ENCODE data around the gene AOAH. TPM values are rescaled to one million over a fixed set of nuclear protein-coding genes. Genes with fewer than 3 reads are reported as not detected.

The AOAH gene
- total RNA-seq, 4 donors from 2014 or later: 1.1 to 4.8 (median 1.6) TPM

DNA sequence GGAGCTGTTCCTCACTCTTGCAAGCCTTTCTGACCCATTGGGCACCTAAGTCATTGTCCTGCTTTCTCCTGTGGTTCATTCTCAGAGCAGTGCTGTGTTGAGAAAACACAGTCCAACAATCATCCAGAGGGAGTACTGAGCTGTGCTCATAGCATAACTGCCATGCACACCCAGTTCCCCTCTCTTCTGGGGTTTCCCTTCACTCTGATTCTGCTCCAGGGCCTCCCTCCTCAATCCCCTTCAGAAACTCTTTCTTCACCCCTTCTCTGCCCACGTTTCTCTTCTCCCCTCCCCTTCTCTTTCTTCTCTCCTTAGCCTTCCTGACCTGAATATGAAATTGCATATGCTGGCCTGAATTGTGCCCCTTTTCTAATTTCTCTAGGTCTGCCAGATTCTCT is 155.8 kb downstream of the AOAH start:
- H3K9me3 ChIP-seq: no peaks in the 10 kb centered on the region
- H3K27ac ChIP-seq: no peak overlapping the region
- WGBS: 47% methylated on average over 1 of the region's 1 CpG
- DNase-seq (ENCODE audit: low spot score in 2 of 2): no peak
- peaks cover 3% of the 10 kb centered on the region for H3K4me1 ChIP-seq
- no peak overlapping the region for H3K4me3 ChIP-seq
- H3K36me3 ChIP-seq: no peaks in the 10 kb centered on the region
- TF ChIP-seq POLR2A (IDR thresholded peaks at IDR 0.05) (no peak), CTCF (IDR thresholded peaks at IDR 0.05) (no peak), POLR2AphosphoS5 (IDR thresholded peaks at IDR 0.05) (no peak), EP300 (IDR thresholded peaks at IDR 0.05) (no peak)
- H3K27me3 ChIP-seq: no peaks in the 10 kb centered on the region

DNA sequence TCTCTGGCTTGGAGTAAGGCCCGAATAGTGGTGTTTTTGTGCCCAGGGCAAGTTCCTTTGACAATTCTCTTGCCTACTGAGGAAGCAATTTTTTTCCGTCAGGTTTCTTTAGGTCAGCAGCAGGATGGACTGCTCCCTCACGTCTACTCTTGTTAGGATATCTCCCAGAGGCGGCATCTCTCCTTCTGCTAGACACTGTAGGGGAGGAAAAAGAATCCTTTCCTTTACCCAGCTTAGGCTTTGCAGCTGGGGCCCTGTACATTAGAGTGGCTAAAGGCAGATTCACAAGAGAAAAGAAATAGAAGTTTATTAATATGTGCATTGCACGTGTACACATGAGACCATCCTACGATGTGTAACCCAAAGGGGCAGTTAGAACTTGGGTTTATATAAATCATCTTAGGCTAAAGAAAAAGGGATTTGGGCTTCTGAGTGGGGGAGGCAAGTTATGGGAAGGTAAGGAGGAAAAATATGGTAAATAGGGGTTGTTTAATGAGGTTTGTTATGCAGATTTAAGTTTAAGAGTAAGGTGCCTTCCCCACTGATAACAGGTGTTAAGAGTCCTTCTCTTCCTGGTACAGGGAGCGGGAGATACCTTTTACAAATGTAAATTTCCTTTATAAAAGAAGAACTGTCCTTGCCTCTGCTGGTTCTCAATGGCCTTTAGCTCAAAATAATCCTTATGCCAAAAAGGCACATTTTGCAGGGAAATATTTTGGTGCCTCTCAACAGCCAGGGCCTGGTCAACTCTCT is 156.4 kb downstream of the AOAH start:
- H3K4me3 ChIP-seq: no peak overlapping the region
- TF ChIP-seq POLR2A (IDR thresholded peaks at IDR 0.05): no peak
- H3K27ac ChIP-seq: no peak overlapping the region
- DNase-seq (ENCODE audit: low spot score in 2 of 2): no peak
- H3K36me3 ChIP-seq: no peaks in the 10 kb centered on the region
- H3K4me1 ChIP-seq: peaks cover 6% of the 10 kb centered on the region
- no peaks in the 10 kb centered on the region for H3K9me3 ChIP-seq
- H3K27me3 ChIP-seq: no peaks in the 10 kb centered on the region
- 93% methylated on average over 7 of the region's 7 CpGs for WGBS

GRCh38 chr7:36565792-36566356 is 158.4 kb downstream of the AOAH start:
- no peak for TF ChIP-seq EP300 (IDR thresholded peaks at IDR 0.05)
- TF ChIP-seq POLR2A (IDR thresholded peaks at IDR 0.05): no peak
- TF ChIP-seq CTCF (IDR thresholded peaks at IDR 0.05): no peak
- no peak for TF ChIP-seq POLR2AphosphoS5 (IDR thresholded peaks at IDR 0.05)
- Histone ChIP-seq H3K9me3 (no peaks in the 10 kb centered on the region), H3K27me3 (no peaks in the 10 kb centered on the region), H3K4me3 (no peak overlapping the region), H3K4me1 (peaks cover 6% of the 10 kb centered on the region), H3K27ac (no peak overlapping the region), H3K36me3 (no peaks in the 10 kb centered on the region)
- DNase-seq (ENCODE audit: low spot score in 2 of 2): no peak
- WGBS: 70% methylated on average over 5 of the region's 5 CpGs

- peaks cover 6% of the 10 kb centered on the region for H3K4me1 ChIP-seq
- no peak for DNase-seq (ENCODE audit: low spot score in 2 of 2)
- WGBS: 79% methylated on average over 2 of the region's 2 CpGs
- no peaks in the 10 kb centered on the region for H3K9me3 ChIP-seq
- H3K27me3 ChIP-seq: no peaks in the 10 kb centered on the region
- no peak overlapping the region for H3K4me3 ChIP-seq
- TF ChIP-seq POLR2A (IDR thresholded peaks at IDR 0.05) (no peak), POLR2AphosphoS5 (IDR thresholded peaks at IDR 0.05) (no peak), EP300 (IDR thresholded peaks at IDR 0.05) (no peak), CTCF (IDR thresholded peaks at IDR 0.05) (no peak)
- no peak overlapping the region for H3K27ac ChIP-seq
- no peaks in the 10 kb centered on the region for H3K36me3 ChIP-seq
Measured at GRCh38 chr7:36564489-36564888, 159.8 kb downstream of the AOAH start.

GRCh38 chr7:36563706-36564327 is 160.5 kb downstream of the AOAH start:
- DNase-seq (ENCODE audit: low spot score in 2 of 2): no peak
- 54% methylated on average over 1 of the region's 1 CpG for WGBS
- no peak overlapping the region for H3K27ac ChIP-seq
- H3K36me3 ChIP-seq: no peaks in the 10 kb centered on the region
- H3K4me3 ChIP-seq: no peak overlapping the region
- peaks cover 6% of the 10 kb centered on the region for H3K4me1 ChIP-seq
- no peaks in the 10 kb centered on the region for H3K27me3 ChIP-seq
- H3K9me3 ChIP-seq: no peaks in the 10 kb centered on the region
- TF ChIP-seq POLR2AphosphoS5 (IDR thresholded peaks at IDR 0.05) (no peak), POLR2A (IDR thresholded peaks at IDR 0.05) (no peak), EP300 (IDR thresholded peaks at IDR 0.05) (no peak), CTCF (IDR thresholded peaks at IDR 0.05) (no peak)

All from suprapubic skin (tissue), 4 donors.